Effector memory CD4-positive, alpha-beta T cell (primary cell): ENCODE data around the gene RNF112.
"Not testable (repeated sequence)": the region's sequence is repeated elsewhere in the genome, so short reads cannot be mapped to it uniquely, and the experiment has no call there.

Experiments
- DNase-seq, 3 donors: peaks; one replicate each; pipeline ENCODE4 v3.0.0-alpha.2; 2020
- H3K27ac ChIP-seq: 2 replicates; pipeline ENCODE4 v1.7.0; 2013; ENCODE audit warnings: mild to moderate bottlenecking, low read length, moderate library complexity; ENCODE audit not compliant: insufficient read depth, poor library complexity, severe bottlenecking
- H3K27me3 ChIP-seq: replicated peaks from 2 replicates; pipeline ENCODE4 v1.7.0; 2013; ENCODE audit warnings: mild to moderate bottlenecking, low read length; ENCODE audit not compliant: insufficient read depth, control insufficient read depth, poor library complexity, severe bottlenecking
- H3K36me3 ChIP-seq: 2 replicates; pipeline ENCODE4 v1.7.0; 2013; ENCODE audit warnings: mild to moderate bottlenecking, low read length, moderate library complexity; ENCODE audit not compliant: control insufficient read depth, insufficient read depth
- H3K4me1 ChIP-seq: 2 replicates; pipeline ENCODE4 v1.7.0; 2013; ENCODE audit warnings: low read length, mild to moderate bottlenecking; ENCODE audit not compliant: control insufficient read depth, insufficient read depth, poor library complexity, severe bottlenecking
- H3K4me3 ChIP-seq: 2 replicates; pipeline ENCODE4 v1.7.0; 2013; ENCODE audit warnings: low read length, low read depth, mild to moderate bottlenecking; ENCODE audit not compliant: insufficient read depth, poor library complexity, severe bottlenecking
- H3K9me3 ChIP-seq: 2 replicates; pipeline ENCODE4 v1.7.0; 2013; ENCODE audit warnings: mild to moderate bottlenecking, low read length, moderate library complexity; ENCODE audit not compliant: control insufficient read depth

The RNF112 gene

DNA sequence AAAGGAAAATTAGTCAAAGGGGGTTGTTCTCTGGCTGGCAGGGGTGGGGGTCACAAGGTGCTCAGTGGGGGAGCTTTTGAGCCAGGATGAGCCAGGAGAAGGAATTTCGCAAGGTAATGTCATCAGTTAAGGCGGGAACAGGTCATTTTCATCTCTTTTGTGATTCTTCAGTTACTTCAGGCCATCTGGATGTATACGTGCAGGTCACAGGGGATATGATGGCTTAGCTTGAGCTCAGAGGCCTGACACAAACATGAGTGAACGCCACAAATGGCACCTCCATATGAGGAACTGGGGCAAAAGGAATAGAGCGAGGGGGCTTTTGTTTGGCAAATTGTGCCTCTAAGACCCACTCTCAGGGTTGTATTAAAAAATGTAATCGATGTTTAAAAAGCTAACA, 47.4 kb downstream of the RNF112 start:
- H3K4me3 ChIP-seq, H3K4me1 ChIP-seq, H3K36me3 ChIP-seq, DNase-seq, H3K27ac ChIP-seq, H3K27me3 ChIP-seq, H3K9me3 ChIP-seq: not testable (repeated sequence)

- not testable (repeated sequence) for H3K4me3 ChIP-seq, DNase-seq, H3K9me3 ChIP-seq, H3K27me3 ChIP-seq, H3K27ac ChIP-seq, H3K36me3 ChIP-seq
- H3K4me1 ChIP-seq = peaks cover 10% of the 10 kb centered on the region
Measured at GRCh38 chr17:19459018-19459655, 48.1 kb downstream of the RNF112 start.

- no peak overlapping the region for H3K27ac ChIP-seq
- H3K4me3 ChIP-seq = no peak overlapping the region
- no peaks in the 10 kb centered on the region for H3K27me3 ChIP-seq
- no peak for DNase-seq
- H3K4me1 ChIP-seq = peaks cover 10% of the 10 kb centered on the region
- no peaks in the 10 kb centered on the region for H3K9me3 ChIP-seq
- no peaks in the 10 kb centered on the region for H3K36me3 ChIP-seq
Measured at GRCh38 chr17:19460700-19461099, 49.7 kb downstream of the RNF112 start.

GRCh38 chr17:19461116-19461515, 50.1 kb downstream of the RNF112 start:
- H3K4me1 ChIP-seq = peaks cover 10% of the 10 kb centered on the region

DNA sequence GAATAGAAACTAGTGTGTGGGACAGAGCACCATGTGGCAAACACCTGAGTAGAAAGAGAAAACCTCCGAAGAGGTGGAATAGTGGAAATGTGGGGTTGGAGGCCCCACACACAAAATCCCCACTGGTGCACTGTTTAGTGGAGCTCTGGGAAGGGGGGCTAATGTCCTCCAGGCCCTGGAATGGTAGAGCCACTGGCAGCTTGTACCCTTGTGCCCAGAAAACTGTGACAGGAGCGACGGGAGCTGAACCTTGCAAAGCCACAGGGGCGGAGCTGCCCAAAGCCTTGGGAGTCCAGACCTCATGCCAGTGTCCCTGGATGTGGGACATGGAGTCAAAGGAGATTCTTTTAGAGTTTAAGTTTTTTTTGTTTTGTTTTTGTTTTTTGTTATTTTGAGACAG, 50.6 kb downstream of the RNF112 start:
- Histone ChIP-seq H3K27ac (no peak overlapping the region), H3K27me3 (no peaks in the 10 kb centered on the region), H3K36me3 (no peaks in the 10 kb centered on the region), H3K9me3 (no peaks in the 10 kb centered on the region), H3K4me1 (peaks cover 10% of the 10 kb centered on the region), H3K4me3 (no peak overlapping the region)
- DNase-seq = no peak

More at GRCh38 chr17:19461116-19461515, 50.1 kb downstream of the RNF112 start:
- H3K9me3 ChIP-seq = no peaks in the 10 kb centered on the region
- no peak overlapping the region for H3K27ac ChIP-seq
- no peaks in the 10 kb centered on the region for H3K36me3 ChIP-seq
- no peaks in the 10 kb centered on the region for H3K27me3 ChIP-seq
- no peak for DNase-seq
- no peak overlapping the region for H3K4me3 ChIP-seq

- not testable (repeated sequence) for H3K27ac ChIP-seq, H3K9me3 ChIP-seq, H3K4me3 ChIP-seq, DNase-seq, H3K36me3 ChIP-seq, H3K27me3 ChIP-seq
- peaks cover 10% of the 10 kb centered on the region for H3K4me1 ChIP-seq
Measured at GRCh38 chr17:19462456-19463035, 51.5 kb downstream of the RNF112 start.

GRCh38 chr17:19464031-19465026, 53.3 kb downstream of the RNF112 start:
- H3K27me3 ChIP-seq = no peaks in the 10 kb centered on the region
- H3K27ac ChIP-seq = no peak overlapping the region
- H3K9me3 ChIP-seq = no peaks in the 10 kb centered on the region
- no peak overlapping the region for H3K4me3 ChIP-seq
- peaks cover 8% of the 10 kb centered on the region for H3K4me1 ChIP-seq
- no peaks in the 10 kb centered on the region for H3K36me3 ChIP-seq
- no peak for DNase-seq
